Activated T-helper 1 cell treated with anti-CD3 and anti-CD28 coated beads, Interleukin-2, amount 50 U/mL, for 16 hours (primary cell): ENCODE data around the gene SRGAP2B.
"Not testable (repeated sequence)": the region's sequence is repeated elsewhere in the genome, so short reads cannot be mapped to it uniquely, and the experiment has no call there.

Experiments
- DNase-seq, 2 donors: peaks; one replicate each; pipeline ENCODE4 v3.0.0-alpha.2; 2020; ENCODE audit warnings: low read depth in 1 of 2, low spot score in 1 of 2

Gene SRGAP2B

GRCh38 chr1:145095284-145096057 lies at the start of gene SRGAP2B, which contains the start of gene FAM72D:
Gene SRGAP2B, minus strand, starts transcription at chr1:145095328. Its CDS starts 2,427 bp downstream, at chr1:145092901.
Gene FAM72D, plus strand, starts transcription at chr1:145095974. Its CDS starts 874 bp downstream, at chr1:145096848.
- DNase-seq = not testable (repeated sequence)

- not testable (repeated sequence) for DNase-seq
Measured at GRCh38 chr1:145144264-145144913, 49.3 kb upstream of the SRGAP2B start.

DNA sequence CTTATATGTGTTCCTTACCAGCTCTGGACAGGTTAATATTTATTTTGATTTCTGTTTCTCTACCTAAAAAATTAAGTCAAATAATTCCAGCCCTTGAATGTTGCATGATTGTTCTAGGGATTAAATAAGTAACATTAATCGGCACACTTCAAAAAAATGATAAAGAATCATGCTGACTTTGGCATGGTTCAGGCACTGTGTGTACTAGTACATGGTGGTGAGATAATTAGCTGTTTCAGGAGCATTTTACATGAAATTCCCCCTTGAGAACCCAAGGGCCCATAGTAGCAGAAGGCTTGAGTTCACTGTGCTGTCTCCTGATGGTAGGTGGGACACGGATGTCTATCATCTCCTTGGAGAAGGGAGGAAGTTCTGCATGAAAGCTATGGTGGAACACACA lies 45.4 kb upstream of the SRGAP2B start:
- not testable (repeated sequence) for DNase-seq

GRCh38 chr1:145134476-145134875 lies 39.3 kb upstream of the SRGAP2B start:
- DNase-seq = not testable (repeated sequence)

DNA sequence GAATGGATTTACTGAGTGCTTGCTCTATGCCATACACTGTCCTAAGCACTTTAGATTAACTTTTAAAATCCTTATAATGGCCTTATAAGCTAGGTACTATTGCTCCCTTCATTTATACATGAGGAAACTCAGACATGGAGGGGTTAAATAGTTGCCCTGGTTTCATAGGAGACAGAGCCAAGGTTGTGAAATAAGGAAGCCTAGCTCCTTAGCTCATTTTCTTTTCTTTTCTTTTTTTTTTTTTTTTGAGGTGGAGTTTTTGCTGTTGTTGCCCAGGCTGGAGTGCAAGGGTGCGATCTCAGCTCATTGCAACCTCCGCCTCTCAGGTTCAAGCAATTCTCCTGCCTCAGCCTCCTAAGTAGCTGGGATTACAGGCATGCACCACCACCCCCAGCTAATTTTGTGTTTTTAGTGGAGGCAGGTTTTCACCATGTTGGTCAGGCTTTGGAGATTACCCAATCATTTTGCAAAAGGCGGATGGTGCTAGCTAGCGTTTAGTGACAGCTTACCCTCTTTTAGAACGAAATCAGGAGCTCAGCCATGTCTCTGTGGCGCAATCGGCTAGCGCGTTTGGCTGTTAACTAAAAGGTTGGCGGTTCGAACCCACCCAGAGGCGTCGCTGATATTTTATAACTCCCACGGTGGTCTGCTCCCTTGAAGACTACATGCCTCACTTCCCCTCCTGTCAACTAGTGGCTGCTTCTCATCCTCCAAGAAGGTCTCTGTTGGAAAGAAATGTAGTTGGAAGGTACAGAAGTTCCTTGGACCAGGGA lies 33.8 kb upstream of the SRGAP2B start:
- not testable (repeated sequence) for DNase-seq

GRCh38 chr1:145127144-145127543 lies 32.0 kb upstream of the SRGAP2B start:
- not testable (repeated sequence) for DNase-seq

DNA sequence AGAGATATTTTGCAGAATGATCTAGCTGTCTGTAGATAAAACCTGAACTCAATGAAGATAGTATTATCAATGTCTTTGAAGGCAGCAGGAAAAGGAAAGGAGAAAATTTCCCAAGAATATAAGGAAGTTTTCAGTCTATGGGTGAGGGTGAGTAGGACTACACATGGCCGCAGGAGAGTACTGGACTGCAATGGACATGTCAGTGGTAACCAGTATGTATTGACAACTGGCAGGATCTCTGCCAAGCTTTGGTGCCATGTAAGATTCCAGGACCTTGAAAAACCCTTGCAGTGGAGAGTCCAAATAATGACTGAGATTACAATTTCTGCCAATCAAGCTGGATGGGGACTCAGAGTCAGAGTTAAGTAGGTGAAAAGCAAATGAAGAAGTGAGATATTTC lies 30.0 kb upstream of the SRGAP2B start:
- DNase-seq = not testable (repeated sequence)

DNA sequence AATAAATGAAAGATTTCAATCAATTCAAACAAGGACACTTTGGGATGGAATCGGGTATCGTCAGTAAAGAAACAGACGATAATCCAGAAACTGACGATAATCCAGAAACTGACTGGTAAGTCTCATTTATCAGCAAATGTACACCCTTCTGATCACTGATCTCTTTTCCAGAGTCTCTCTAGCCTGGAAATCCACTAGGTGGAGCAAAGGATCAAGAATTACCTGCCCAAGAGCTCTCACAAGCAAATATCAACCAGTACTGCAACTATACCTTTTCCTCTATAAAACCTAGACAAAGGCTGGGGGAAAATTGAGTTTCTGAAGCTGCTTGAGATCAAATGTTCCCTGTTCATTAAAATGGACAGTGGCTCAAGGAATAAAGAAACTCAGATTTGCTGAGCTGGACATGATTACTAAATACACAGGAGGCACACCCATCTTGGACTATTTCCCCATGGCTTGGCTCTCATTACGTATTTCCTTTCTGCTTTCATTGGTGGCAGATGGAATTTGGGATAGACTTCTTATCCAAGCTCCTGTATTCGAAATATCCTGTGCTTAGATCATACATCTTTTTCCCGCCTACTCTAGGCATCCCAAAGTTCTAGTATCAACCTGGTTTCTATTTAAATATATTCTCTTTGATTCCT lies 29.0 kb upstream of the SRGAP2B start:
- not testable (repeated sequence) for DNase-seq

- DNase-seq = not testable (repeated sequence)
Measured at GRCh38 chr1:145123062-145123395, 27.9 kb upstream of the SRGAP2B start.

GRCh38 chr1:145122344-145123061 lies 27.4 kb upstream of the SRGAP2B start:
- not testable (repeated sequence) for DNase-seq

- not testable (repeated sequence) for DNase-seq
Measured at GRCh38 chr1:145119842-145120241, 24.7 kb upstream of the SRGAP2B start.

DNA sequence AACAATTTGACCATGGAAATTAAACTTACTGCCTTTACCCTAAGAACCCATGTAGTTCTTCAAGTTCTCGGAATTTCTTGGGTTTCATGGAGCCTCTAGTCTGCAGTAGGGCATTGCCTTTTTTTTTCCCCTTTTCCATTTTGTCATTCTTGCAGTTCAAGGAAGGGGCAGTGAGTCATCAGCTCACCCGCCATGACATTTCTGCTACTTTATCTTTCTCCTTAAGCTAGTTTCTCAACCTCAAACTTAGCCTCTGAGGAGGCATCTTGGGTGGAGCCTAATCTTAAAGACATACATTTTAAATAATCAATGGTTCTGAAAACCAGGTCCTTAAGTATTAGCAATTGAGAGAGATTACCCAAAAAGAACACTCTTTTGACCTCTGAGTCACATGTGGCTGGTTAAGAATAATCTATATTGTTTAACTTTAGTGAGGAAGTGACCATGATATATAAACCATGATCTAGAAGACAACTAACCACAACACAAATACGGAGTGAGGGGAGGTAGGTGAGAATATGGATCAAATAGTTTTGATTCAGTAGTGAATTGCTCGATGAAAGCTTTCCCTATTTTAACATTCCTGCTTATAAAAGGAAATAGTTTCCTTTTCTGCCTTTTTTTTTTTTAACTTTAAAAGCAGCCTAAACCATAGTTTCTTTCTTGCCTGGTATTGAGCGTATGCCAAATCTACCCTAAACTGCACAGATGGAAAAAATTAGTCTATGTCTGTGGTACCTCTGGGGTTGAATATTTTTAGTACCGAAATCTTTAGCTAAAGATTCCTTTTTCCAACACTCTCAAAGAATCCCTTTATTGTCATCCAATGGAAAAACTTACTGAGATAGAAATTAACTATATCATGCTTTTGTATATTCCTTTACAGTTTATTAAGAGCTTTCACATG lies 20.7 kb upstream of the SRGAP2B start:
- DNase-seq = not testable (repeated sequence)

DNA sequence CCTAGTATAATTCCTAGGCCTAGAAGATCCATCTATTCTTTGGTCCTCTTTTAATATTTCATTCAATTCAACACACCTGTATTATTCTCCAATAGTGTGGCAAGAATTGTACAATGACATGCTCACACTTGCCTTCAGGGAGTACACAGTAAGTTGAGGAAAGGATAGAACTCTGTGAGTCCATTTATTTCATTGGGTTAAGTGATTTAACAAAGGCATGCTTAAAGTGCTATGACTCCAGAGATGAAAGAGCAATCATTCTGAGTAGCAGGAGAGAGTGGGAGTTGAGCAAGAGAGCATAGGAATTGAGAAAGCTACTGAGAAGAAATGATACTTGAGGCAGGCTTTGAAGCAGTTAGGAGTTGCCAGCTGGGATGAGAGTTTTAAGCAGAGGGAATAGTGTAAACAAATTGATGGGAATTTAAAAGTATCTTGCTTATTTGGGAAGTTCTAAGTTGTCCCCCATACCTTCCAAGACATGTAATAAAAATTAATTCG lies 19.5 kb upstream of the SRGAP2B start:
- DNase-seq = not testable (repeated sequence)

GRCh38 chr1:145112703-145113102 lies 17.6 kb upstream of the SRGAP2B start:
- not testable (repeated sequence) for DNase-seq

GRCh38 chr1:145111674-145112073 lies 16.5 kb upstream of the SRGAP2B start:
- DNase-seq = not testable (repeated sequence)

DNA sequence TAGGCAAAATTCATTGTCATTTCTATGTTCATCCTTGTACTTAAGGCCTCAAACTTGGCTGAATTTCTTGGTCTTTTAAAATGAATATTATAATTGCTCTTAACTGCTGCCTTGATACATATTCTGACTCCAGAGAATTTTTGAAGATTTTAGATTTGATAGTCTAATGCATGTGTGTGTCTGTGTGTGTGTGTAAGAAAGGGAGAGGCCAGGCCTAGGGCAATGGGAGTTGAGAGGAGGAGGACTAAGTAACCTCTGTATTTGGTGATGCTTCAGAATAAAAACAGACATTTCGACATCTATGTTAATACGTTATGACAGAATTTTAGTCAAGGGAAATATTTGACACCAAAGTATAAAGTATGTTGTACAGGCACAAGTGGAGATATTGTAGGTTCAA lies 8.2 kb upstream of the SRGAP2B start:
- DNase-seq = not testable (repeated sequence)

DNA sequence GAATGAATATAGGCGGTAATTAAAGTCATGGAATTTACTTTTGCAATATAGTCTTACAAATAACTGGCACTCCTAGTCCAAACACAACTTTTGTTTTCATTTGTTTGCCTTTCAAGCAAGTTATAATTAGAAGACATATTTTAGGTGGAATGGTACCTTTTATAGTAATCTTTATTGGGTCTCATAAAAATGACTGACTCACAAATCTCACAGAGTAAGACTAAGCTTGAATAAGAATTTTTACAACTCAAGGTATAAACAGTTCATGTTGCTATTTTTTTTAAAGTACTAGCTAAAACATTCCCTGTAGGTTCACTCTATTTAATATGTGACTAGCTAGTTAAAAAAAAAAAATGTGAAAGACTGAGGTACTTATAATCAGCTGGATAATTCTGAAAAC lies 6.6 kb upstream of the SRGAP2B start:
- DNase-seq = not testable (repeated sequence)

GRCh38 chr1:145094655-145095211 lies 395 bp downstream of the SRGAP2B start:
- DNase-seq = not testable (repeated sequence)
